SK-N-MC (cell line): ENCODE measurements around the gene CDCA4.

Experiments used
- DNase-seq: peaks from one replicate; pipeline ENCODE4 v3.0.0-alpha.2; 2011; ENCODE audit warnings: low read depth, low spot score
- H3K27ac ChIP-seq: fragments of 200-600 bp; sonication (generic); 2 replicates; pipeline ENCODE4 v1.5.1; 2016; ENCODE audit warnings: mixed run types
- H3K36me3 ChIP-seq: fragments of 200-600 bp; sonication (generic); 2 replicates; pipeline ENCODE4 v1.6.1; 2017; ENCODE audit warnings: antibody characterized with exemption, low read length, mixed read lengths; ENCODE audit not compliant: insufficient read depth
- H3K4me3 ChIP-seq: fragments of 200-600 bp; sonication (generic); 2 replicates; pipeline ENCODE4 v1.5.1; 2016
- H3K9ac ChIP-seq: fragments of 200-600 bp; sonication (generic); 2 replicates; pipeline ENCODE4 v1.8.0; 2017; ENCODE audit warnings: mixed run types, mixed read lengths; ENCODE audit not compliant: insufficient read length
- H3K9me3 ChIP-seq: fragments of 200-600 bp; sonication (generic); 2 replicates; pipeline ENCODE4 v1.6.1; 2017; ENCODE audit warnings: low read depth, mild to moderate bottlenecking, antibody characterized with exemption, low read length, moderate library complexity, mixed read lengths
- EZH2 ChIP-seq: fragments of 200-600 bp; sonication (generic); IDR thresholded peaks from one replicate; pipeline ENCODE4 v1.6.1; 2017; ENCODE audit warnings: antibody characterized with exemption
- FOXP2 ChIP-seq: optimal IDR thresholded peaks from 2 replicates; pipeline ENCODE3; 2011; ENCODE audit warnings: mild to moderate bottlenecking, moderate library complexity; ENCODE audit not compliant: insufficient read depth; ENCODE audit errors: extremely low read length, control extremely low read depth
- POLR2AphosphoS5 ChIP-seq: IDR thresholded peaks from 2 replicates; pipeline ENCODE4 v1.6.1; 2012; ENCODE audit warnings: mild to moderate bottlenecking, low read depth, low read length, borderline replicate concordance

Gene CDCA4

GRCh38 chr14:104968541-104969401, 52.1 kb downstream of the CDCA4 start:
- no peak overlapping the region for H3K4me3 ChIP-seq
- no peaks in the 10 kb centered on the region for H3K9me3 ChIP-seq
- no peak overlapping the region for H3K9ac ChIP-seq

GRCh38 chr14:104968153-104968527, 52.7 kb downstream of the CDCA4 start:
- H3K27ac ChIP-seq: no peak overlapping the region
- no peak for DNase-seq

More at GRCh38 chr14:104968541-104969401, 52.1 kb downstream of the CDCA4 start:
- H3K36me3 ChIP-seq: no peaks in the 10 kb centered on the region
- DNase-seq: no peak
- no peak overlapping the region for H3K27ac ChIP-seq
- TF ChIP-seq EZH2: no peak
- TF ChIP-seq POLR2AphosphoS5: no peak

GRCh38 chr14:104967386-104968152, 53.3 kb downstream of the CDCA4 start:
- Histone ChIP-seq H3K27ac (no peak overlapping the region), H3K9me3 (no peaks in the 10 kb centered on the region), H3K4me3 (no peak overlapping the region), H3K9ac (no peak overlapping the region), H3K36me3 (no peaks in the 10 kb centered on the region)
- DNase-seq: no peak
- no peak for TF ChIP-seq POLR2AphosphoS5

More at GRCh38 chr14:104968153-104968527, 52.7 kb downstream of the CDCA4 start:
- H3K4me3 ChIP-seq: no peak overlapping the region
- no peaks in the 10 kb centered on the region for H3K36me3 ChIP-seq
- H3K9me3 ChIP-seq: no peaks in the 10 kb centered on the region
- no peak for TF ChIP-seq POLR2AphosphoS5
- no peak for TF ChIP-seq FOXP2
- no peak for TF ChIP-seq EZH2
- H3K9ac ChIP-seq: no peak overlapping the region

GRCh38 chr14:104966981-104967385, 53.9 kb downstream of the CDCA4 start:
- no peak for DNase-seq
- TF ChIP-seq FOXP2 (no peak), POLR2AphosphoS5 (no peak), EZH2 (no peak)
- H3K36me3 ChIP-seq: no peaks in the 10 kb centered on the region
- H3K4me3 ChIP-seq: no peak overlapping the region
- no peaks in the 10 kb centered on the region for H3K9me3 ChIP-seq
- H3K9ac ChIP-seq: no peak overlapping the region
- H3K27ac ChIP-seq: no peak overlapping the region

- Histone ChIP-seq H3K9me3 (no peaks in the 10 kb centered on the region), H3K9ac (no peak overlapping the region), H3K4me3 (no peak overlapping the region), H3K36me3 (no peaks in the 10 kb centered on the region), H3K27ac (no peak overlapping the region)
- TF ChIP-seq POLR2AphosphoS5 (no peak), EZH2 (no peak), FOXP2 (no peak)
- DNase-seq: no peak
Measured at GRCh38 chr14:104966261-104966865, 54.5 kb downstream of the CDCA4 start.

- no peaks in the 10 kb centered on the region for H3K9me3 ChIP-seq
- DNase-seq: no peak
- TF ChIP-seq FOXP2 (no peak), POLR2AphosphoS5 (no peak), EZH2 (no peak)
- no peak overlapping the region for H3K9ac ChIP-seq
- no peak overlapping the region for H3K4me3 ChIP-seq
- H3K36me3 ChIP-seq: no peaks in the 10 kb centered on the region
- H3K27ac ChIP-seq: no peak overlapping the region
Measured at GRCh38 chr14:104965561-104966231, 55.2 kb downstream of the CDCA4 start.

GRCh38 chr14:104964546-104964945, 56.3 kb downstream of the CDCA4 start:
- H3K9ac ChIP-seq: no peak overlapping the region
- DNase-seq: no peak
- H3K9me3 ChIP-seq: no peaks in the 10 kb centered on the region
- H3K4me3 ChIP-seq: no peak overlapping the region
- TF ChIP-seq POLR2AphosphoS5 (no peak), EZH2 (no peak), FOXP2 (no peak)
- no peak overlapping the region for H3K27ac ChIP-seq
- no peaks in the 10 kb centered on the region for H3K36me3 ChIP-seq
